ENCODE results near the gene KIAA1217.

Gene KIAA1217

GRCh38 chr10:24483701-24484100 is 274.8 kb downstream of the KIAA1217 start:
- H3K27ac ChIP-seq = no peak overlapping the region
- no peak overlapping the region for H3K4me2 ChIP-seq (ENCODE audit: low read length)
- peaks cover 35% of the 10 kb centered on the region for H3K79me2 ChIP-seq
- H3K27me3 ChIP-seq (ENCODE audit: control insufficient read depth, insufficient read depth, low read length) = no peaks in the 10 kb centered on the region
- TF ChIP-seq, protein P1, sequence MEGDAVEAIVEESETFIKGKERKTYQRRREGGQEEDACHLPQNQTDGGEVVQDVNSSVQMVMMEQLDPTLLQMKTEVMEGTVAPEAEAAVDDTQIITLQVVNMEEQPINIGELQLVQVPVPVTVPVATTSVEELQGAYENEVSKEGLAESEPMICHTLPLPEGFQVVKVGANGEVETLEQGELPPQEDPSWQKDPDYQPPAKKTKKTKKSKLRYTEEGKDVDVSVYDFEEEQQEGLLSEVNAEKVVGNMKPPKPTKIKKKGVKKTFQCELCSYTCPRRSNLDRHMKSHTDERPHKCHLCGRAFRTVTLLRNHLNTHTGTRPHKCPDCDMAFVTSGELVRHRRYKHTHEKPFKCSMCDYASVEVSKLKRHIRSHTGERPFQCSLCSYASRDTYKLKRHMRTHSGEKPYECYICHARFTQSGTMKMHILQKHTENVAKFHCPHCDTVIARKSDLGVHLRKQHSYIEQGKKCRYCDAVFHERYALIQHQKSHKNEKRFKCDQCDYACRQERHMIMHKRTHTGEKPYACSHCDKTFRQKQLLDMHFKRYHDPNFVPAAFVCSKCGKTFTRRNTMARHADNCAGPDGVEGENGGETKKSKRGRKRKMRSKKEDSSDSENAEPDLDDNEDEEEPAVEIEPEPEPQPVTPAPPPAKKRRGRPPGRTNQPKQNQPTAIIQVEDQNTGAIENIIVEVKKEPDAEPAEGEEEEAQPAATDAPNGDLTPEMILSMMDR (IDR thresholded peaks at IDR 0.05) = no peak
- no peaks in the 10 kb centered on the region for H3K9me3 ChIP-seq (ENCODE audit: control insufficient read depth, low read length)
- no peak overlapping the region for H3K9ac ChIP-seq
- no peak overlapping the region for H2AFZ ChIP-seq
- H3K36me3 ChIP-seq (ENCODE audit: control insufficient read depth, insufficient read depth, low read length) = no peaks in the 10 kb centered on the region
- no peak overlapping the region for H3K4me3 ChIP-seq (ENCODE audit: low read depth, low read length)
- H3K4me1 ChIP-seq = peaks cover 19% of the 10 kb centered on the region

DNA sequence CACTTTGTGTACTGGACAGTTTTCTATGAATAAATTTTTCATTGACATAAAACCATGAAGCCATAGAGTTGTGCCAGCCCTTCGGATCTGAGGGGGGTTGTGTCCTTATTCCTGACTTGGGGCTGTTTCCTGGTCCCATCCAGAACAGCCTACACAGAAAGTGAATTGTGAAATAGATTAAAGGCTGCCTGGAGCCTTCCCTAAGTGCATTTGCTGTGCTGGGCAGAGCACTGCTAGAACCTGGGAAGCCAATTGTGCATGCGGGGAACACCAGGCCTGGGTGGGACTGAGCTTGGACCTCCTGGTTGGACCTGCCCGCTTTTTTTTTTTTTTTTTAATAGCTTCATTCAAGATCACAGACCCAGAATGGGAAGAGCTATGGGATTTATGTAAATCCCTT is 275.8 kb downstream of the KIAA1217 start:
- TF ChIP-seq, protein P1 (IDR thresholded peaks at IDR 0.05) = no peak
- H3K9ac ChIP-seq = no peak overlapping the region
- peaks cover 30% of the 10 kb centered on the region for H3K79me2 ChIP-seq
- no peaks in the 10 kb centered on the region for H3K27me3 ChIP-seq (ENCODE audit: control insufficient read depth, insufficient read depth, low read length)
- no peaks in the 10 kb centered on the region for H3K9me3 ChIP-seq (ENCODE audit: control insufficient read depth, low read length)
- no peak overlapping the region for H3K4me3 ChIP-seq (ENCODE audit: low read depth, low read length)
- H2AFZ ChIP-seq = no peak overlapping the region
- H3K27ac ChIP-seq = peak overlapping the region; percentile 15
- H3K4me2 ChIP-seq (ENCODE audit: low read length) = no peak overlapping the region
- no peaks in the 10 kb centered on the region for H3K36me3 ChIP-seq (ENCODE audit: control insufficient read depth, insufficient read depth, low read length)
- H3K4me1 ChIP-seq = peaks cover 15% of the 10 kb centered on the region

- Histone ChIP-seq H3K9ac (no peak overlapping the region), H3K36me3 (ENCODE audit: control insufficient read depth, insufficient read depth, low read length) (no peaks in the 10 kb centered on the region), H3K4me1 (peaks cover 13% of the 10 kb centered on the region), H3K27me3 (ENCODE audit: control insufficient read depth, insufficient read depth, low read length) (no peaks in the 10 kb centered on the region), H3K27ac (peak overlapping the region; percentile 26), H3K4me3 (ENCODE audit: low read depth, low read length) (no peak overlapping the region), H2AFZ (no peak overlapping the region), H3K79me2 (peaks cover 25% of the 10 kb centered on the region), H3K4me2 (ENCODE audit: low read length) (no peak overlapping the region), H3K9me3 (ENCODE audit: control insufficient read depth, low read length) (no peaks in the 10 kb centered on the region)
- TF ChIP-seq, protein P1 (IDR thresholded peaks at IDR 0.05) = no peak
Measured at GRCh38 chr10:24485304-24485703, 276.4 kb downstream of the KIAA1217 start.

- TF ChIP-seq, protein P1 (IDR thresholded peaks at IDR 0.05) = no peak
- Histone ChIP-seq H3K27ac (no peak overlapping the region), H2AFZ (no peak overlapping the region), H3K4me2 (ENCODE audit: low read length) (peak overlapping the region; percentile 28), H3K27me3 (ENCODE audit: control insufficient read depth, insufficient read depth, low read length) (no peaks in the 10 kb centered on the region), H3K9ac (no peak overlapping the region), H3K36me3 (ENCODE audit: control insufficient read depth, insufficient read depth, low read length) (no peaks in the 10 kb centered on the region), H3K4me3 (ENCODE audit: low read depth, low read length) (no peak overlapping the region), H3K4me1 (peaks cover 11% of the 10 kb centered on the region), H3K79me2 (peaks cover 22% of the 10 kb centered on the region), H3K9me3 (ENCODE audit: control insufficient read depth, low read length) (no peaks in the 10 kb centered on the region)
Measured at GRCh38 chr10:24488631-24489030, 279.7 kb downstream of the KIAA1217 start.

DNA sequence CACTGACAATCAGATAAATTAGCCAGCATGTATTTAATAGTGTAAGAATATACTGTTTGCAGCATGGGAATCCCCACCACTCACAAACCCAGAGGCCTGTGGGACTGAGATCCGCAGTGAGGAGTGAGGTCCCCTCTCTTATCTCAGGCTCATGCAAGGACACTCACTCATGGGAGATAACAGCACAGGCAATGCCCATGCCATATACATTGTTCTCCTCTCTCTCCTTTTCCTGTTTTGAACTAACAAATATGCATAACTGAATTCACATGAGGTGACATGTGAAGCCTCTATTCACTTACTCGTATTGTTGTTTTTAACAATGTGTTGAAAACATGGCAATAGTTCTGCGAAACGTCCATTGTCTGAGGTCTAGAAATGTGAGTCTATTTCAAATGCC is 284.2 kb downstream of the KIAA1217 start:
- Histone ChIP-seq H3K27ac (no peak overlapping the region), H3K9ac (no peak overlapping the region), H2AFZ (no peak overlapping the region), H3K27me3 (ENCODE audit: control insufficient read depth, insufficient read depth, low read length) (no peaks in the 10 kb centered on the region), H3K9me3 (ENCODE audit: control insufficient read depth, low read length) (no peaks in the 10 kb centered on the region), H3K4me1 (peaks cover 5% of the 10 kb centered on the region), H3K4me3 (ENCODE audit: low read depth, low read length) (no peak overlapping the region), H3K36me3 (ENCODE audit: control insufficient read depth, insufficient read depth, low read length) (no peaks in the 10 kb centered on the region), H3K79me2 (no peaks in the 10 kb centered on the region), H3K4me2 (ENCODE audit: low read length) (no peak overlapping the region)
- TF ChIP-seq, protein P1 (IDR thresholded peaks at IDR 0.05) = no peak
